Effector memory CD4-positive, alpha-beta T cell (primary cell): ENCODE data around the gene STRIP2.
"Not testable (repeated sequence)": the region's sequence is repeated elsewhere in the genome, so short reads cannot be mapped to it uniquely, and the experiment has no call there.

ENCODE experiments used
- DNase-seq, 3 donors: peaks; one replicate each; pipeline ENCODE4 v3.0.0-alpha.2; 2020
- H3K27ac ChIP-seq: 2 replicates; pipeline ENCODE4 v1.7.0; 2013; ENCODE audit warnings: mild to moderate bottlenecking, low read length, moderate library complexity; ENCODE audit not compliant: insufficient read depth, poor library complexity, severe bottlenecking
- H3K27me3 ChIP-seq: replicated peaks from 2 replicates; pipeline ENCODE4 v1.7.0; 2013; ENCODE audit warnings: mild to moderate bottlenecking, low read length; ENCODE audit not compliant: insufficient read depth, control insufficient read depth, poor library complexity, severe bottlenecking
- H3K36me3 ChIP-seq: 2 replicates; pipeline ENCODE4 v1.7.0; 2013; ENCODE audit warnings: mild to moderate bottlenecking, low read length, moderate library complexity; ENCODE audit not compliant: control insufficient read depth, insufficient read depth
- H3K4me1 ChIP-seq: 2 replicates; pipeline ENCODE4 v1.7.0; 2013; ENCODE audit warnings: low read length, mild to moderate bottlenecking; ENCODE audit not compliant: control insufficient read depth, insufficient read depth, poor library complexity, severe bottlenecking
- H3K4me3 ChIP-seq: 2 replicates; pipeline ENCODE4 v1.7.0; 2013; ENCODE audit warnings: low read length, low read depth, mild to moderate bottlenecking; ENCODE audit not compliant: insufficient read depth, poor library complexity, severe bottlenecking
- H3K9me3 ChIP-seq: 2 replicates; pipeline ENCODE4 v1.7.0; 2013; ENCODE audit warnings: mild to moderate bottlenecking, low read length, moderate library complexity; ENCODE audit not compliant: control insufficient read depth

Gene STRIP2

GRCh38 chr7:129481376-129481775 is 47.1 kb downstream of the STRIP2 start:
- DNase-seq, H3K4me1 ChIP-seq, H3K27ac ChIP-seq, H3K9me3 ChIP-seq, H3K27me3 ChIP-seq, H3K36me3 ChIP-seq, H3K4me3 ChIP-seq: not testable (repeated sequence)

DNA sequence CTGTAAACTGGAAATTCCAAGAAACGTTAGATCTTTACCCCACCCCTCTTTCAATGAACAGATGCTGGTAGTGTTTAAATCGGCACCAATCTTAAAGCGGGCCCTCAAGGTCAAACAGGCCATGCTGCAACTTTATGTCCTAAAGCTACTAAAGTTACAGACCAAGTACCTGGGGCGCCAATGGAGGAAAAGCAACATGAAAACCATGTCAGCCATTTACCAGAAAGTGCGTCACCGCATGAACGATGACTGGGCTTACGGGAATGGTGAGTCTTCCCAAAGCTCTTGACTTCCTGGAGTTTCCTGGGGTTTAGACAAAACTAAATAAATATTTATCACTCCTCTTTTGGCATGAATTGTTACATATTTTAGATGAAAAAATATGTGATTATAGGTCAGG is 48.5 kb downstream of the STRIP2 start:
- Histone ChIP-seq H3K9me3 (no peaks in the 10 kb centered on the region), H3K27ac (no peak overlapping the region), H3K4me3 (no peak overlapping the region), H3K4me1 (no peaks in the 10 kb centered on the region), H3K27me3 (no peaks in the 10 kb centered on the region), H3K36me3 (no peaks in the 10 kb centered on the region)
- no peak for DNase-seq

DNA sequence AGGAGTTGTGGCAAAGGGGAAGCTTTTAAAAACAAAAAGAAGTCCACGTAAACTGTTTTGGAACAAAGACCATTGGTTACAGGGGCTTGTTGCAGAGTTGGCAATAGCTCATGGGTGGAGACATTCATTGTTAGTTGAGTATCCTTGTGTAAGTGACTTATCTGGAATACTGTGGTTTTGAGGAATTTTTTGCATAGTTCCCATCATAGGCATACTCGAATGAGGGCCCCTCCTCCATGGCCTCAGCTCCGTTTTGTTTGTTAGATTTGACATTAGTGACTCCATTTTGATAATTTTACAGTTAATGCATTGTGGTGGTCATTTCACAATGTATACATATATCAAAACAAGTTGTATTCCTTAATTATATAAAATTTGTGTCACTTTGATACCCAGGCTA is 55.3 kb downstream of the STRIP2 start:
- no peak for DNase-seq
- no peak overlapping the region for H3K27ac ChIP-seq
- no peaks in the 10 kb centered on the region for H3K9me3 ChIP-seq
- no peaks in the 10 kb centered on the region for H3K36me3 ChIP-seq
- no peaks in the 10 kb centered on the region for H3K27me3 ChIP-seq
- H3K4me1 ChIP-seq, result no peaks in the 10 kb centered on the region
- H3K4me3 ChIP-seq, result no peak overlapping the region

DNA sequence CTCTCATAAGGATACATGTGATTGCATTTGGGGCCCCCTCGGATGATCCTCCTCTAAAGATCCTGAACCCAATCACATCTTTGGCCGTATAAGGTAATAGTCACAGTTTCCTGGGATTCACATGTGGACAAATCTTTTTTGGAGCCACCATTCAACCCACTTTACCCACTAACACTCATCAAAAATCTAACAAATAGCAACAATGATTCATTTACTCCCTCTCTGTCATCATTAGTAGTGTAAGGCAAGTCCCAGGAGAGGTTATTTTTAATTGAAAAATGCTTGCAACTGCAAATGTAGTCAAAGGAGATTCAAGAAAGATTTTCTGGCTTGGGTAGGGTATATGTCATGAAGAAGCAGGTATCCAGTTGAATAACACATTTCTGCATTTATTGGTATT is 58.2 kb downstream of the STRIP2 start:
- Histone ChIP-seq H3K36me3 (no peaks in the 10 kb centered on the region), H3K9me3 (no peaks in the 10 kb centered on the region), H3K27me3 (no peaks in the 10 kb centered on the region), H3K27ac (no peak overlapping the region), H3K4me1 (no peaks in the 10 kb centered on the region), H3K4me3 (no peak overlapping the region)
- DNase-seq, result no peak

DNA sequence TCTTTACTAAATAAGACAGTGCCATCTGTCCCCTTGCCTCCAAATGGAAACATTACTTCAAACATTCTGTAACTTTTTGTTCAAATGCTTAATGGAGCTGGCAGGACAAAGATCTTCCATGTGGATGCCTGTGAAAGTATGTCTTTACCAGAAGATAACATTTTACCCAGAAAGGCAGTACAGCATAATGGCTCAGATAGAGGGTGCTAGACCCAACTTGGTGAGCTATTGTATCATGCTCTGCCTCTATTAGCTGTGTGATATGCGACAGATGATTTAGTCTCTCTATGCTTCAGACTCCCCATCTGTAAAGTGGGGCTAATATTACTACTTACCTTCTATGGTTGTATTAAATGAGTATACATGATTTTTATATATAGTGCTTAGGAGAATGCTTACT is 59.3 kb downstream of the STRIP2 start:
- Histone ChIP-seq H3K4me3 (no peak overlapping the region), H3K36me3 (no peaks in the 10 kb centered on the region), H3K9me3 (no peaks in the 10 kb centered on the region), H3K27me3 (no peaks in the 10 kb centered on the region), H3K27ac (peak overlapping the region; percentile 43), H3K4me1 (no peaks in the 10 kb centered on the region)
- no peak for DNase-seq

GRCh38 chr7:129494041-129494440 is 59.8 kb downstream of the STRIP2 start:
- Histone ChIP-seq H3K27ac (peak overlapping the region; percentile 11), H3K9me3 (no peaks in the 10 kb centered on the region)
- no peak for DNase-seq

GRCh38 chr7:129495987-129496386 is 61.8 kb downstream of the STRIP2 start:
- H3K4me3 ChIP-seq, result no peak overlapping the region
- H3K27ac ChIP-seq, result no peak overlapping the region
- H3K27me3 ChIP-seq, result no peaks in the 10 kb centered on the region
- no peaks in the 10 kb centered on the region for H3K4me1 ChIP-seq
- no peaks in the 10 kb centered on the region for H3K36me3 ChIP-seq
- no peak for DNase-seq
- no peaks in the 10 kb centered on the region for H3K9me3 ChIP-seq

More at GRCh38 chr7:129494041-129494440, 59.8 kb downstream of the STRIP2 start:
- no peaks in the 10 kb centered on the region for H3K27me3 ChIP-seq
- no peak overlapping the region for H3K4me3 ChIP-seq
- H3K36me3 ChIP-seq, result no peaks in the 10 kb centered on the region
- H3K4me1 ChIP-seq, result no peaks in the 10 kb centered on the region

DNA sequence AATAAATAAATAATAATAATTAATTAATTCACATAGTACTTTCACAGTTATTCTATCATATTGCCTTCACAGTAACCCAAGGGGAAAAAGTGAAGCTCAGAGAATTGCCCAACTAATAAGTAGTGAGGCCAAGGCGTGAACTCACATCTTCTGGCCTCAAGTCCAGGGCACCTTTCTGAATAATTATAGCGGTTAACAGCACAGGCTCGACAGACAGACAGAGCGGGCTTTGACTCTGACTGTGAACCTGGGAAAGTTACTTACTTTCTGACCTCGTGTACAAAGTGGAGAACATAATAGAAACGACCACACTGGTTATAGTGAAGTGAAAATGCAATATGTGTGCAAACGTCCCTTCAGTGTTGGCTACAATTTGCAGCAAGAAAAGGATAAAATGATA is 62.4 kb downstream of the STRIP2 start:
- Histone ChIP-seq H3K27ac (no peak overlapping the region), H3K9me3 (no peaks in the 10 kb centered on the region), H3K4me1 (peaks cover under 1% of the 10 kb centered on the region), H3K4me3 (no peak overlapping the region), H3K36me3 (no peaks in the 10 kb centered on the region), H3K27me3 (no peaks in the 10 kb centered on the region)
- no peak for DNase-seq

DNA sequence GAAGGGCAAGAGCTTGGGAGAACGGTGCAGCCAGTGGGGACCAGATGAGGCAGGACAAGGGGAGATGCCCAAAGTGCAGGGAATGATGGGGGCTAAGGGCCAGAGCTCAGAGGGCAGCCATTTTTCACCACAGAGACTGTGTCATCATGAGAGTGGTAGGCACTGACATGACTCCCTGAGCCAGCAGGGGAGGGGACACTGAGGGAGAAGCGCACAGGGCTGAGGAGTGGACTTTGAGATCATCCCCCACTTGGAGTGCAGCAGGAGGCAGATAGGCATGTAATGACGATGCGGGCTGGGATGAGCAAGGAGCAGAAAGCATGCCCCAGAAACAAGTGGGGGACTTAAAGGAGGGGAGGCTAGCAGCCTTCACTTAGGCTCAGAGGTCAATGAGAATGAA is 62.9 kb downstream of the STRIP2 start:
- Histone ChIP-seq H3K4me1 (peaks cover 4% of the 10 kb centered on the region), H3K4me3 (no peak overlapping the region), H3K27ac (no peak overlapping the region), H3K27me3 (no peaks in the 10 kb centered on the region), H3K9me3 (no peaks in the 10 kb centered on the region), H3K36me3 (no peaks in the 10 kb centered on the region)
- no peak for DNase-seq

DNA sequence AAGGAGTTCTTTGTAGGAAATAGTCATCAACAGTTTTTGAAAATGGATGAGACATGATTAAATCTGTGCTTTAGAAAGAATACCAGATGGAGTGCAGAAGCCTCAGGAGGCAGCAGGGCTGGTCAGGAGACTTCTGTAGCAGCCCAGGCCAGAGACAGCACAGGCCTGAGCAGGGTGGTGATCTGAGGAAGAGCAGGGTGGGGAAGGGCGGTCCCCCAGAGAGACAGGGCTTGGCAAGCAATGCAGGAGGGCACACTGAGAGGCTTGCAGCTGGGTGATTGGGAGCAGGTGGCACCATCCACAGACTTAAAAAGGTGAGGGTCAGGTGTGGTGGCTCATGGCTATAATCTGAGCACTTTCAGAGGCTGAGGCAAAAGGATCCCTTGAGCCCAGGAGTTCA is 63.8 kb downstream of the STRIP2 start:
- Histone ChIP-seq H3K4me3 (no peak overlapping the region), H3K9me3 (no peaks in the 10 kb centered on the region), H3K27me3 (no peaks in the 10 kb centered on the region), H3K4me1 (peaks cover 4% of the 10 kb centered on the region), H3K36me3 (no peaks in the 10 kb centered on the region), H3K27ac (no peak overlapping the region)
- DNase-seq, result no peak

DNA sequence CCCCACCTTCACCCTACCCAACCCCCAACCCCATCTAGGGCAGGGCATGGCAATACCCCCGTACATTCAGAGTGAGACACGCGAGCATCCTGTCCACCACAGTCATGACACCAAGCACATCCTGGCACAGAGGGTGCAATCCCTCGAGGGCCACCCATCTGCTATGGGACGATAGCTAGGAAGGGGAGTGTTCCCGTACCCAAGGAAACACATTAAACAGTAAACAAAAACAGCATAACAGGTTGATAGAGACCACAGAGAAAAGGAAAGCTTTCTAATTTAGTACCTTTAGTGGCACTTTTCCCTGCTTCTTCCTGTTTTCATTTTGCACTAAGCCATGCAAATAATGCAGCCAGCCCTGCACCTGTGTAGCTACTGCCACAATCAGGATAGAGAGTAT is 65.8 kb downstream of the STRIP2 start:
- Histone ChIP-seq H3K9me3 (no peaks in the 10 kb centered on the region), H3K4me1 (peaks cover 4% of the 10 kb centered on the region), H3K4me3 (no peak overlapping the region), H3K27ac (no peak overlapping the region), H3K27me3 (no peaks in the 10 kb centered on the region), H3K36me3 (no peaks in the 10 kb centered on the region)
- no peak for DNase-seq
